ENCODE data around the gene CDK9.

The CDK9 gene

DNA sequence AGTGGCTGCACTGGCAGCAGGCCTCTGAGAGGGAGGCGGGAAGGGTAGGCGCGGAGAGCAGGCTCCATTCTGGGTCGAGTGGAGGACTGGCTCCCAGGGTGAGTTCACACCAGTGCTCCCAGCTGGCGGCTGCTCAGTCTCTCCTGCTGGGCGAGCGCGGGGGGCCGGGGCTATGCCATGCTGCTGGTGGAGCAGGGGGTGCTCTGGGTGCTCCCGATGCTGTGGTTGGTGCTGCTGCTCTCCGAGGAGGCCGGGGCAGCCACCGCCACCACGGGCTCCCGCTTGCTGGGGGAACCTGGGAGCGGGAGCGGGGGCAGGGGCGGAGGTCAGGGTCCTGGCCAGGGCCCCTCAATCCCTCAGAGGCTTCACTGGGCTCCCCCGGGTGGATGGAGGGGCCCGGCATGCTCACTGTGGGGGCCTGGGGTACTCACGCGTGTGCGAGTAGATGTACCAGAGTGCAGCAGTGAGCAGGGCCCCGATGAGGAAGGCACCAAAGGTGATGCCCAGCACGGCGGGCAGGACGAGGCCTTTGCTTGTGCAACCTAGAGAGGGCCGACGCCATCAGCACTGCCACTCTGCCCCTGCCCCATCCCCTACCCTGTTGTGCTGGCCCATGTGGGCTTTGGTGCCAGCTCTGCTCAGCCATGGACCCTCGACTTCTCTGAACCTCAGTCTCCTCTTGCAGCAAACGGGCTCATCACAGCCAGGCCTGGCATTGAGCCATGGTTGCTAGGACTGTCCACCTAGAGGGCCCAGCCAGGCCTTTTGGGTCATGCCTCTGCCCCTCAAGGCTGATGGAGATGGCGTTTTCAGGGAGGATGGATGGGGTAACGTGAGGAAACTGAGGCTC is 29.9 kb downstream of the CDK9 start:
- TF ChIP-seq POLR2AphosphoS5 (IDR thresholded peaks at IDR 0.05; ENCODE audit: low read depth) (peak; percentile 27; the same call in 1 of the 2 replicates), GABPA (IDR thresholded peaks at IDR 0.05; ENCODE audit: low read depth) (no peak)
- no peak for DNase-seq (ENCODE audit: low read depth in 1 of 2, low spot score in 1 of 2)
- Histone ChIP-seq H3K27ac (replicated peaks) (no peak overlapping the region), H3K4me3 (replicated peaks; ENCODE audit: insufficient read depth, low read length) (no peak overlapping the region), H3K27me3 (ENCODE audit: insufficient read depth, poor library complexity, severe bottlenecking) (no peaks in the 10 kb centered on the region)

DNA sequence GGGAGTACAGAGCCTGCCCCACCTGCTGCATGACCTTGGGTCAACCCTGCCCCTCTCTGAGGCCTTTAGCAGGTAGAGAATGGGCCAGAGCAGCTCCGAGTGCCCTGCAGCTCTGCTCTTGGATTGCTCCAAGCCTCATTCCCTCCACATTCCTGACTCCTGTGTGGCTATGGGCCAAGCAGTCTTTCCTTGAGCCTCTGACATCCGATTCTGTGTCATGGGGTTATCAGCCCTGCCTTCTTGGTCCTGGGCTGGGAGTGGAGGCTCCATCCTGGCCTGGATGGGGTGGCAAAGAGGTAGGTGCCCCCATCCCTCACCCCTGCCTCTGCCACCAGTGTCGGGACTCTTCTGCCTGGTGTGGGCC is 30.5 kb downstream of the CDK9 start:
- H3K27ac ChIP-seq (replicated peaks), result no peak overlapping the region
- H3K27me3 ChIP-seq (ENCODE audit: insufficient read depth, poor library complexity, severe bottlenecking), result no peaks in the 10 kb centered on the region
- TF ChIP-seq GABPA (IDR thresholded peaks at IDR 0.05; ENCODE audit: low read depth) (no peak), POLR2AphosphoS5 (IDR thresholded peaks at IDR 0.05; ENCODE audit: low read depth) (no peak), SPI1 (IDR thresholded peaks at IDR 0.05; ENCODE audit: borderline replicate concordance, low read depth) (no peak)
- TF ChIP-seq, protein P1, sequence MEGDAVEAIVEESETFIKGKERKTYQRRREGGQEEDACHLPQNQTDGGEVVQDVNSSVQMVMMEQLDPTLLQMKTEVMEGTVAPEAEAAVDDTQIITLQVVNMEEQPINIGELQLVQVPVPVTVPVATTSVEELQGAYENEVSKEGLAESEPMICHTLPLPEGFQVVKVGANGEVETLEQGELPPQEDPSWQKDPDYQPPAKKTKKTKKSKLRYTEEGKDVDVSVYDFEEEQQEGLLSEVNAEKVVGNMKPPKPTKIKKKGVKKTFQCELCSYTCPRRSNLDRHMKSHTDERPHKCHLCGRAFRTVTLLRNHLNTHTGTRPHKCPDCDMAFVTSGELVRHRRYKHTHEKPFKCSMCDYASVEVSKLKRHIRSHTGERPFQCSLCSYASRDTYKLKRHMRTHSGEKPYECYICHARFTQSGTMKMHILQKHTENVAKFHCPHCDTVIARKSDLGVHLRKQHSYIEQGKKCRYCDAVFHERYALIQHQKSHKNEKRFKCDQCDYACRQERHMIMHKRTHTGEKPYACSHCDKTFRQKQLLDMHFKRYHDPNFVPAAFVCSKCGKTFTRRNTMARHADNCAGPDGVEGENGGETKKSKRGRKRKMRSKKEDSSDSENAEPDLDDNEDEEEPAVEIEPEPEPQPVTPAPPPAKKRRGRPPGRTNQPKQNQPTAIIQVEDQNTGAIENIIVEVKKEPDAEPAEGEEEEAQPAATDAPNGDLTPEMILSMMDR (IDR thresholded peaks at IDR 0.05; ENCODE audit: insufficient read depth, low read length), result no peak
- TF ChIP-seq, protein P2, sequence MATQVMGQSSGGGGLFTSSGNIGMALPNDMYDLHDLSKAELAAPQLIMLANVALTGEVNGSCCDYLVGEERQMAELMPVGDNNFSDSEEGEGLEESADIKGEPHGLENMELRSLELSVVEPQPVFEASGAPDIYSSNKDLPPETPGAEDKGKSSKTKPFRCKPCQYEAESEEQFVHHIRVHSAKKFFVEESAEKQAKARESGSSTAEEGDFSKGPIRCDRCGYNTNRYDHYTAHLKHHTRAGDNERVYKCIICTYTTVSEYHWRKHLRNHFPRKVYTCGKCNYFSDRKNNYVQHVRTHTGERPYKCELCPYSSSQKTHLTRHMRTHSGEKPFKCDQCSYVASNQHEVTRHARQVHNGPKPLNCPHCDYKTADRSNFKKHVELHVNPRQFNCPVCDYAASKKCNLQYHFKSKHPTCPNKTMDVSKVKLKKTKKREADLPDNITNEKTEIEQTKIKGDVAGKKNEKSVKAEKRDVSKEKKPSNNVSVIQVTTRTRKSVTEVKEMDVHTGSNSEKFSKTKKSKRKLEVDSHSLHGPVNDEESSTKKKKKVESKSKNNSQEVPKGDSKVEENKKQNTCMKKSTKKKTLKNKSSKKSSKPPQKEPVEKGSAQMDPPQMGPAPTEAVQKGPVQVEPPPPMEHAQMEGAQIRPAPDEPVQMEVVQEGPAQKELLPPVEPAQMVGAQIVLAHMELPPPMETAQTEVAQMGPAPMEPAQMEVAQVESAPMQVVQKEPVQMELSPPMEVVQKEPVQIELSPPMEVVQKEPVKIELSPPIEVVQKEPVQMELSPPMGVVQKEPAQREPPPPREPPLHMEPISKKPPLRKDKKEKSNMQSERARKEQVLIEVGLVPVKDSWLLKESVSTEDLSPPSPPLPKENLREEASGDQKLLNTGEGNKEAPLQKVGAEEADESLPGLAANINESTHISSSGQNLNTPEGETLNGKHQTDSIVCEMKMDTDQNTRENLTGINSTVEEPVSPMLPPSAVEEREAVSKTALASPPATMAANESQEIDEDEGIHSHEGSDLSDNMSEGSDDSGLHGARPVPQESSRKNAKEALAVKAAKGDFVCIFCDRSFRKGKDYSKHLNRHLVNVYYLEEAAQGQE (IDR thresholded peaks at IDR 0.05; ENCODE audit: insufficient replicate concordance, low read depth), result no peak

DNA sequence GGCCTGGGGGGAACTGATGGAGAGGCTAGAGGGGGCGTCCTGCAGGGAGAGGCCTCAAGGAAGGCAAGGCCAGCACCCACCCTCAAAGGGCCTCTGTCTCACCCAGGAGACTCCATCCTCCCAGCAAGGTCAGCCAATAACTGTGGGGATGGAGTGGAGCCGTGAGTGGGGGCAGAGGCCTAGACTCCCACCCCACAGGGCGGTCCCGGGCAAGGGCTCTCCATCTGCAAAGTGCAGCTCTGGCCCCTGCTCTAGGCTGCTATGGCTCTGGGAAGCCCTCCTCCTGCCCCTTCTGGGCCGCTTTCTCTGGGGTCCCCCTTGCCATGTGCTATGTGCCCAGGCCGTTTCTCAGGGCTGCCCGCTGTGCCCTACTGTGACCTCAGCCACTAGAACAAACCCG is 30.9 kb downstream of the CDK9 start:
- no peak for DNase-seq (ENCODE audit: low read depth in 1 of 2, low spot score in 1 of 2)
- no peaks in the 10 kb centered on the region for H3K27me3 ChIP-seq (ENCODE audit: insufficient read depth, poor library complexity, severe bottlenecking)
- H3K27ac ChIP-seq (replicated peaks), result no peak overlapping the region
- no peak overlapping the region for H3K4me3 ChIP-seq (replicated peaks; ENCODE audit: insufficient read depth, low read length)
- TF ChIP-seq SPI1 (IDR thresholded peaks at IDR 0.05; ENCODE audit: borderline replicate concordance, low read depth) (no peak), GABPA (IDR thresholded peaks at IDR 0.05; ENCODE audit: low read depth) (no peak), POLR2AphosphoS5 (IDR thresholded peaks at IDR 0.05; ENCODE audit: low read depth) (no peak; the same call in 1 of the 2 replicates)
- TF ChIP-seq, protein P2 (IDR thresholded peaks at IDR 0.05; ENCODE audit: insufficient replicate concordance, low read depth), result no peak
- TF ChIP-seq, protein P1 (IDR thresholded peaks at IDR 0.05; ENCODE audit: insufficient read depth, low read length), result no peak

More for the DNA sequence above, 30.5 kb downstream of the CDK9 start:
- no peak for DNase-seq (ENCODE audit: low read depth in 1 of 2, low spot score in 1 of 2)
- no peak overlapping the region for H3K4me3 ChIP-seq (replicated peaks; ENCODE audit: insufficient read depth, low read length)

DNA sequence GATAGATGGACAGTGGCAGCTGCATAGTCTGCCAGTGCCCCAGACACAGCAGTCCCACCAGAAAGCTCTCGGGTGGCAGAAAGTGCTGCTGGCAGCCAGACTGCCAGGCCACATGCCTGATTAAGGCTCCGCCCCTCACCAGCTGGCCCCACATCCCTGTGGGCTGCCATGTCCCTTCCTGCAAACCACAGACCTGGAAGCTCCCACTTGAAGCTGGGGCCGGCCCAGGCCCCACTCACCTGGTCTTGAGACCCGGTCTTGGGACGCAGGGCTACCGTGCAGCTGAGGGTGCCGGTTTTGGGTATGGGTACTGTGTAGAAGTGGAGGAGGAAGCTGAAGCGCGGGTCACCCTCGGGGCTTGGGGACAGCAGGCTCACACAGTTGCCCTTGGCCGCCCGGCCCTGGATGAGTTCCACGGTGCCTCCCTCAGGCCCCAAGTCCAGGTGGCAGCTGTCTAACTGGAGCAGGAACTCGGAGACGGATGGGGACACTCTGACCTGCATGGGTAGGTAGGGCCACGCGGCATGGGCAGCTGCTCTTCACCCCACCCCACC is 32.1 kb downstream of the CDK9 start:
- no peaks in the 10 kb centered on the region for H3K27me3 ChIP-seq (ENCODE audit: insufficient read depth, poor library complexity, severe bottlenecking)
- no peak overlapping the region for H3K4me3 ChIP-seq (replicated peaks; ENCODE audit: insufficient read depth, low read length)
- no peak for DNase-seq (ENCODE audit: low read depth in 1 of 2, low spot score in 1 of 2)
- TF ChIP-seq, protein P1 (IDR thresholded peaks at IDR 0.05; ENCODE audit: insufficient read depth, low read length), result no peak
- TF ChIP-seq GABPA (IDR thresholded peaks at IDR 0.05; ENCODE audit: low read depth), result no peak
- TF ChIP-seq, protein P2 (IDR thresholded peaks at IDR 0.05; ENCODE audit: insufficient replicate concordance, low read depth), result no peak
- TF ChIP-seq POLR2AphosphoS5 (IDR thresholded peaks at IDR 0.05; ENCODE audit: low read depth), result no peak
- no peak for TF ChIP-seq SPI1 (IDR thresholded peaks at IDR 0.05; ENCODE audit: borderline replicate concordance, low read depth)
- no peak overlapping the region for H3K27ac ChIP-seq (replicated peaks)

Measured in HL-60 (cell line).